Measurements from ENCODE around the gene VPS18. TPM values are rescaled to one million over a fixed set of nuclear protein-coding genes. Genes with fewer than 3 reads are reported as not detected.

Gene VPS18
- total RNA-seq, 1 donor from 2014 or later = 33.5 TPM

- H3K27me3 Mint-ChIP-seq (ENCODE audit: unreplicated experiment) = peaks cover 11% of the 10 kb centered on the region
- H3K36me3 Mint-ChIP-seq (ENCODE audit: unreplicated experiment) = no peaks in the 10 kb centered on the region
- no peak overlapping the region for H3K27ac Mint-ChIP-seq (ENCODE audit: unreplicated experiment)
- H3K9me3 Mint-ChIP-seq (ENCODE audit: unreplicated experiment) = no peaks in the 10 kb centered on the region
- peaks cover 3% of the 10 kb centered on the region for H3K4me1 Mint-ChIP-seq (ENCODE audit: low read depth, unreplicated experiment)
- DNase-seq = no peak
- peak overlapping the region; percentile 97 for H3K4me3 Mint-ChIP-seq (ENCODE audit: unreplicated experiment)
- TF ChIP-seq CTCF (IDR thresholded peaks at IDR 0.05; ENCODE audit: partially characterized antibody, unreplicated experiment) = no peak
Observed at GRCh38 chr15:40893019-40893670, 1.1 kb upstream of the VPS18 start.

GRCh38 chr15:40894681-40895448 lies 615 bp downstream of the VPS18 start:
- peaks cover 11% of the 10 kb centered on the region for H3K27me3 Mint-ChIP-seq (ENCODE audit: unreplicated experiment)
- H3K9me3 Mint-ChIP-seq (ENCODE audit: unreplicated experiment) = no peaks in the 10 kb centered on the region
- TF ChIP-seq CTCF (IDR thresholded peaks at IDR 0.05; ENCODE audit: partially characterized antibody, unreplicated experiment) = no peak
- peak overlapping the region; percentile 94 for H3K27ac Mint-ChIP-seq (ENCODE audit: unreplicated experiment)
- peak overlapping the region; percentile 97 for H3K4me3 Mint-ChIP-seq (ENCODE audit: unreplicated experiment)
- peak; percentile 65 for DNase-seq
- peaks cover 3% of the 10 kb centered on the region for H3K4me1 Mint-ChIP-seq (ENCODE audit: low read depth, unreplicated experiment)
- H3K36me3 Mint-ChIP-seq (ENCODE audit: unreplicated experiment) = no peaks in the 10 kb centered on the region

GRCh38 chr15:40899536-40900207 lies 5.4 kb downstream of the VPS18 start:
- Mint-ChIP-seq H3K36me3 (ENCODE audit: unreplicated experiment) (no peaks in the 10 kb centered on the region), H3K27ac (ENCODE audit: unreplicated experiment) (no peak overlapping the region), H3K4me3 (ENCODE audit: unreplicated experiment) (no peak overlapping the region), H3K4me1 (ENCODE audit: low read depth, unreplicated experiment) (peaks cover 2% of the 10 kb centered on the region), H3K9me3 (ENCODE audit: unreplicated experiment) (peaks cover 2% of the 10 kb centered on the region), H3K27me3 (ENCODE audit: unreplicated experiment) (peaks cover 3% of the 10 kb centered on the region)
- DNase-seq = no peak
- no peak for TF ChIP-seq CTCF (IDR thresholded peaks at IDR 0.05; ENCODE audit: partially characterized antibody, unreplicated experiment)

- H3K9me3 Mint-ChIP-seq (ENCODE audit: unreplicated experiment) = peaks cover 5% of the 10 kb centered on the region
- no peak for DNase-seq
- H3K4me3 Mint-ChIP-seq (ENCODE audit: unreplicated experiment) = peak overlapping the region; percentile 34
- no peak for TF ChIP-seq CTCF (IDR thresholded peaks at IDR 0.05; ENCODE audit: partially characterized antibody, unreplicated experiment)
- H3K27me3 Mint-ChIP-seq (ENCODE audit: unreplicated experiment) = peaks cover 3% of the 10 kb centered on the region
- no peak overlapping the region for H3K27ac Mint-ChIP-seq (ENCODE audit: unreplicated experiment)
- H3K4me1 Mint-ChIP-seq (ENCODE audit: low read depth, unreplicated experiment) = peaks cover 6% of the 10 kb centered on the region
- H3K36me3 Mint-ChIP-seq (ENCODE audit: unreplicated experiment) = no peaks in the 10 kb centered on the region
Observed at GRCh38 chr15:40900256-40901052, 6.2 kb downstream of the VPS18 start.
